ENCODE measurements around the gene SOBP.

Gene SOBP

DNA sequence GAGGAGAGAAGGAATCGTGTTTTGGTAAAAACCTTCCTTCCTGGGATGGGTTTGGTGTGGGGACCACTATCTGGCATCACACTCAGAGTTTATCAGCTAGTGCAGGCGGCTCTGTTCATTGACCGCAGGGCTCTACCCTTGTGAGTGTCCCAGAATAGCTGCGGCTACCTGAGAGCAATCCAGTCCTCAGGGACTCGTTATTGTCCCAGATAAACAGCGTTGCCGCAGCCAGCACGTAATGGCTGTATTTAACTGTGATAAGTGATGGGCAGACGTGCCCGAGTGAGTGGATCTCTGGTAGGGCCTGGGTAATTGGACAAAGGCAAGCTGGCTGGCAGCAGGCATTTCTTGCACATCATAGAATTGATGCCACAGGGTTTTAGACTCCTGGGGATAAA is 163.3 kb downstream of the SOBP start (continued):
- TF ChIP-seq YY1 (tag by site-specific recombination; IDR thresholded peaks at IDR 0.05) (no peak), ZNF701 (tag by site-specific recombination; IDR thresholded peaks at IDR 0.05) (no peak), GLI4 (tag by site-specific recombination; IDR thresholded peaks at IDR 0.05) (no peak), ZNF114 (tag by site-specific recombination; IDR thresholded peaks at IDR 0.05) (no peak), HOXC10 (CRISPR knock-in tag; IDR thresholded peaks at IDR 0.05) (no peak), SALL2 (tag by site-specific recombination; IDR thresholded peaks at IDR 0.05; ENCODE audit: borderline replicate concordance) (no peak), ZBTB1 (tag by site-specific recombination; IDR thresholded peaks at IDR 0.05) (0 out of 2 replicates have a peak, but pooled peaks have one; percentile 27), ZNF571 (tag by site-specific recombination; IDR thresholded peaks at IDR 0.05) (no peak), PRDM1 (tag by site-specific recombination; IDR thresholded peaks at IDR 0.05) (no peak), ZNF670 (tag by site-specific recombination; IDR thresholded peaks at IDR 0.05; ENCODE audit: low read depth) (no peak), ZNF138 (tag by site-specific recombination; IDR thresholded peaks at IDR 0.05; ENCODE audit: borderline replicate concordance) (no peak), ZNF510 (tag by site-specific recombination; IDR thresholded peaks at IDR 0.05; ENCODE audit: insufficient replicate concordance) (no peak), TRIM28 (IDR thresholded peaks at IDR 0.05; ENCODE audit: borderline replicate concordance, low read length) (peak; percentile 71; the same call in 1 of the 2 replicates), ZNF548 (tag by site-specific recombination; IDR thresholded peaks at IDR 0.05) (no peak), ZNF133 (tag by site-specific recombination; IDR thresholded peaks at IDR 0.05) (no peak), RBAK (tag by site-specific recombination; IDR thresholded peaks at IDR 0.05) (no peak), ZNF2 (tag by site-specific recombination; IDR thresholded peaks at IDR 0.05) (peak; percentile 64; the same call in 1 of the 2 replicates), ZNF621 (tag by site-specific recombination; IDR thresholded peaks at IDR 0.05) (no peak), ZNF473 (tag by site-specific recombination; IDR thresholded peaks at IDR 0.05) (no peak), ZNF416 (tag by site-specific recombination; IDR thresholded peaks at IDR 0.05) (no peak), ZXDB (tag by site-specific recombination; IDR thresholded peaks at IDR 0.05) (peak; percentile 91), WT1 (tag by site-specific recombination; IDR thresholded peaks at IDR 0.05) (peak; percentile 85), ZNF791 (tag by site-specific recombination; IDR thresholded peaks at IDR 0.05) (no peak), ZNF221 (tag by site-specific recombination; IDR thresholded peaks at IDR 0.05; ENCODE audit: borderline replicate concordance) (no peak), ZBTB48 (tag by site-specific recombination; IDR thresholded peaks at IDR 0.05) (peak; percentile 66; the same call in 1 of the 2 replicates), ZNF184 (tag by site-specific recombination; IDR thresholded peaks at IDR 0.05) (no peak), ZIC2 (tag by site-specific recombination; IDR thresholded peaks at IDR 0.05) (peak; percentile 43; the same call in 1 of the 2 replicates), GFI1B (tag by site-specific recombination; IDR thresholded peaks at IDR 0.05) (0 out of 2 replicates have a peak, but pooled peaks have one; percentile 62), ZNF843 (tag by site-specific recombination; IDR thresholded peaks at IDR 0.05) (peak; percentile 93), KLF8 (tag by site-specific recombination; IDR thresholded peaks at IDR 0.05) (peak; percentile 84), ZNF549 (tag by site-specific recombination; IDR thresholded peaks at IDR 0.05) (no peak)
- TF ChIP-seq, protein P1, sequence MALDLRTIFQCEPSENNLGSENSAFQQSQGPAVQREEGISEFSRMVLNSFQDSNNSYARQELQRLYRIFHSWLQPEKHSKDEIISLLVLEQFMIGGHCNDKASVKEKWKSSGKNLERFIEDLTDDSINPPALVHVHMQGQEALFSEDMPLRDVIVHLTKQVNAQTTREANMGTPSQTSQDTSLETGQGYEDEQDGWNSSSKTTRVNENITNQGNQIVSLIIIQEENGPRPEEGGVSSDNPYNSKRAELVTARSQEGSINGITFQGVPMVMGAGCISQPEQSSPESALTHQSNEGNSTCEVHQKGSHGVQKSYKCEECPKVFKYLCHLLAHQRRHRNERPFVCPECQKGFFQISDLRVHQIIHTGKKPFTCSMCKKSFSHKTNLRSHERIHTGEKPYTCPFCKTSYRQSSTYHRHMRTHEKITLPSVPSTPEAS (tag by site-specific recombination; IDR thresholded peaks at IDR 0.05), result no peak
- TF ChIP-seq, protein P2, sequence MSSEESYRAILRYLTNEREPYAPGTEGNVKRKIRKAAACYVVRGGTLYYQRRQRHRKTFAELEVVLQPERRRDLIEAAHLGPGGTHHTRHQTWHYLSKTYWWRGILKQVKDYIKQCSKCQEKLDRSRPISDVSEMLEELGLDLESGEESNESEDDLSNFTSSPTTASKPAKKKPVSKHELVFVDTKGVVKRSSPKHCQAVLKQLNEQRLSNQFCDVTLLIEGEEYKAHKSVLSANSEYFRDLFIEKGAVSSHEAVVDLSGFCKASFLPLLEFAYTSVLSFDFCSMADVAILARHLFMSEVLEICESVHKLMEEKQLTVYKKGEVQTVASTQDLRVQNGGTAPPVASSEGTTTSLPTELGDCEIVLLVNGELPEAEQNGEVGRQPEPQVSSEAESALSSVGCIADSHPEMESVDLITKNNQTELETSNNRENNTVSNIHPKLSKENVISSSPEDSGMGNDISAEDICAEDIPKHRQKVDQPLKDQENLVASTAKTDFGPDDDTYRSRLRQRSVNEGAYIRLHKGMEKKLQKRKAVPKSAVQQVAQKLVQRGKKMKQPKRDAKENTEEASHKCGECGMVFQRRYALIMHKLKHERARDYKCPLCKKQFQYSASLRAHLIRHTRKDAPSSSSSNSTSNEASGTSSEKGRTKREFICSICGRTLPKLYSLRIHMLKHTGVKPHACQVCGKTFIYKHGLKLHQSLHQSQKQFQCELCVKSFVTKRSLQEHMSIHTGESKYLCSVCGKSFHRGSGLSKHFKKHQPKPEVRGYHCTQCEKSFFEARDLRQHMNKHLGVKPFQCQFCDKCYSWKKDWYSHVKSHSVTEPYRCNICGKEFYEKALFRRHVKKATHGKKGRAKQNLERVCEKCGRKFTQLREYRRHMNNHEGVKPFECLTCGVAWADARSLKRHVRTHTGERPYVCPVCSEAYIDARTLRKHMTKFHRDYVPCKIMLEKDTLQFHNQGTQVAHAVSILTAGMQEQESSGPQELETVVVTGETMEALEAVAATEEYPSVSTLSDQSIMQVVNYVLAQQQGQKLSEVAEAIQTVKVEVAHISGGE (tag by site-specific recombination; conservative IDR thresholded peaks at IDR 0.05; ENCODE audit: low read depth), result no peak
- TF ChIP-seq, protein P3, sequence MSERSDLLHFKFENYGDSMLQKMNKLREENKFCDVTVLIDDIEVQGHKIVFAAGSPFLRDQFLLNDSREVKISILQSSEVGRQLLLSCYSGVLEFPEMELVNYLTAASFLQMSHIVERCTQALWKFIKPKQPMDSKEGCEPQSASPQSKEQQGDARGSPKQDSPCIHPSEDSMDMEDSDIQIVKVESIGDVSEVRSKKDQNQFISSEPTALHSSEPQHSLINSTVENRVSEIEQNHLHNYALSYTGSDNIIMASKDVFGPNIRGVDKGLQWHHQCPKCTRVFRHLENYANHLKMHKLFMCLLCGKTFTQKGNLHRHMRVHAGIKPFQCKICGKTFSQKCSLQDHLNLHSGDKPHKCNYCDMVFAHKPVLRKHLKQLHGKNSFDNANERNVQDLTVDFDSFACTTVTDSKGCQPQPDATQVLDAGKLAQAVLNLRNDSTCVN (tag by site-specific recombination; optimal IDR thresholded peaks at IDR 0.05), result no peak
- TF ChIP-seq, protein P4, sequence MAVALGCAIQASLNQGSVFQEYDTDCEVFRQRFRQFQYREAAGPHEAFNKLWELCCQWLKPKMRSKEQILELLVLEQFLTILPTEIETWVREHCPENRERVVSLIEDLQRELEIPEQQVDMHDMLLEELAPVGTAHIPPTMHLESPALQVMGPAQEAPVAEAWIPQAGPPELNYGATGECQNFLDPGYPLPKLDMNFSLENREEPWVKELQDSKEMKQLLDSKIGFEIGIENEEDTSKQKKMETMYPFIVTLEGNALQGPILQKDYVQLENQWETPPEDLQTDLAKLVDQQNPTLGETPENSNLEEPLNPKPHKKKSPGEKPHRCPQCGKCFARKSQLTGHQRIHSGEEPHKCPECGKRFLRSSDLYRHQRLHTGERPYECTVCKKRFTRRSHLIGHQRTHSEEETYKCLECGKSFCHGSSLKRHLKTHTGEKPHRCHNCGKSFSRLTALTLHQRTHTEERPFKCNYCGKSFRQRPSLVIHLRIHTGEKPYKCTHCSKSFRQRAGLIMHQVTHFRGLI (tag by site-specific recombination; IDR thresholded peaks at IDR 0.05), result 0 out of 2 replicates have a peak, but pooled peaks have one; percentile 54
- TF ChIP-seq, protein P5, sequence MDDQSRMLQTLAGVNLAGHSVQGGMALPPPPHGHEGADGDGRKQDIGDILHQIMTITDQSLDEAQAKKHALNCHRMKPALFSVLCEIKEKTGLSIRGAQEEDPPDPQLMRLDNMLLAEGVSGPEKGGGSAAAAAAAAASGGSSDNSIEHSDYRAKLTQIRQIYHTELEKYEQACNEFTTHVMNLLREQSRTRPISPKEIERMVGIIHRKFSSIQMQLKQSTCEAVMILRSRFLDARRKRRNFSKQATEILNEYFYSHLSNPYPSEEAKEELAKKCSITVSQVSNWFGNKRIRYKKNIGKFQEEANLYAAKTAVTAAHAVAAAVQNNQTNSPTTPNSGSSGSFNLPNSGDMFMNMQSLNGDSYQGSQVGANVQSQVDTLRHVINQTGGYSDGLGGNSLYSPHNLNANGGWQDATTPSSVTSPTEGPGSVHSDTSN (CRISPR knock-in tag; IDR thresholded peaks at IDR 0.05), result no peak

Data from HEK293 (cell line).